Body of pancreas (tissue), 4 donors: Measurements from ENCODE around the gene CCSER1.

ENCODE experiments used
- CTCF ChIP-seq, 7 experiments: fragments of 450-650 bp in 4 of 7; fragments of 200-600 bp in 3 of 7; sonication (generic) in 3 of 7; IDR thresholded peaks; one replicate each; pipeline ENCODE4 v1.5.1; 2016 to 2019; ENCODE audit warnings: antibody characterized with exemption in 7 of 7
- POLR2A ChIP-seq, 3 donors: fragments of 450-650 bp; IDR thresholded peaks; one replicate each; pipeline ENCODE4 v1.6.1; 2016; ENCODE audit warnings: antibody characterized with exemption in 3 of 3, mild to moderate bottlenecking in 2 of 3

GRCh38 chr4:90246816-90247215 lies 119.6 kb downstream of the CCSER1 start:
- TF ChIP-seq CTCF (IDR thresholded peaks at IDR 0.05) (no peak), POLR2A (IDR thresholded peaks at IDR 0.05) (no peak)
